ENCODE results near the gene CLSTN2.

DNA sequence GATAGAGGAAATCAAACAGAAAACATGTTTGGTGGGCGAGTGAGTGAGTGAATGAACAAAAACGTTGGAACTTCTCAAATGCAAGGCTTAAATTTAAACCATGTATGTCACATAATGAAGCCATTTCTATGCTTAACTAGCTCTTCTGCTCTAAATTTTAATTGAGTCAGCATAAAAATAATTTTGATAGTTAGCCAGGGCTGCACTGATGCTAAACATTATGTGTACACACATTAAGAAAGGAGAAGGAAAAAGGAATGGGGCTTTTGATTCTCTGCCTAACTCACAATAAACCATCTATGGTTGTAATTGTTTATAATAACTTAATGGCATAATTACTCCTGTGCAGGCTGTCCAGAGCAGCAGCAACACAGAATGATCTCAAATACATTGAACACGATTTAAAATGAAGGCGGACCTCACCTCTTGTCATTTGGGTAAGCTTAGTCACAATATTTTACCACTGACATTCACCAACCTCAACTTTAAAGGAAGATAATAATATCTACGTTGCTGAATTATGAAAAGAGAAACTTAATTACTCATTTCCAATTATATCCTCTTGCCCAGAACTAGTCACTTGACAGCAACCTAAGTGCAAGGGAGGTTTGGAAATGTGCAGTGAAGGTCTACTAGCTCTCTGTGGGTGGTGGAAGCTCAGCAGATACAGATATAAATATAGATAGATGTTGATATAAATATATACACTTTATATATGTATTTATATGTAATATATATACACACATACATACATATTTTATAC, 424.4 kb downstream of the CLSTN2 start:
- TF ChIP-seq FOXK2 (IDR thresholded peaks at IDR 0.05) (no peak), BHLHE40 (IDR thresholded peaks at IDR 0.05; ENCODE audit: borderline replicate concordance) (no peak), FOXA1 (IDR thresholded peaks at IDR 0.05) (no peak), HDGF (IDR thresholded peaks at IDR 0.05; ENCODE audit: borderline replicate concordance) (no peak), ARNT (IDR thresholded peaks at IDR 0.05) (no peak), ZNF384 (IDR thresholded peaks at IDR 0.05) (no peak)
- TF ChIP-seq, protein P1, sequence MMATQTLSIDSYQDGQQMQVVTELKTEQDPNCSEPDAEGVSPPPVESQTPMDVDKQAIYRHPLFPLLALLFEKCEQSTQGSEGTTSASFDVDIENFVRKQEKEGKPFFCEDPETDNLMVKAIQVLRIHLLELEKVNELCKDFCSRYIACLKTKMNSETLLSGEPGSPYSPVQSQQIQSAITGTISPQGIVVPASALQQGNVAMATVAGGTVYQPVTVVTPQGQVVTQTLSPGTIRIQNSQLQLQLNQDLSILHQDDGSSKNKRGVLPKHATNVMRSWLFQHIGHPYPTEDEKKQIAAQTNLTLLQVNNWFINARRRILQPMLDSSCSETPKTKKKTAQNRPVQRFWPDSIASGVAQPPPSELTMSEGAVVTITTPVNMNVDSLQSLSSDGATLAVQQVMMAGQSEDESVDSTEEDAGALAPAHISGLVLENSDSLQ (IDR thresholded peaks at IDR 0.05), result no peak

Measured in HEK293T (cell line).